ENCODE results near the gene PLA2G4C.

Gene PLA2G4C

GRCh38 chr19:48053856-48054255 lies 56.8 kb downstream of the PLA2G4C start:
- no peak for DNase-seq (ENCODE audit: low spot score)

GRCh38 chr19:48053076-48053475 lies 57.5 kb downstream of the PLA2G4C start:
- DNase-seq (ENCODE audit: low spot score) = no peak

- DNase-seq (ENCODE audit: low spot score) = no peak
These were observed 59.1 kb downstream of the PLA2G4C start for GRCh38 chr19:48051335-48052033.

- DNase-seq (ENCODE audit: low spot score) = no peak
These were observed 66.1 kb downstream of the PLA2G4C start for GRCh38 chr19:48044561-48044960.

GRCh38 chr19:48043675-48044258 lies 66.8 kb downstream of the PLA2G4C start, which contains the start of gene CABP5:
TSS of gene CABP5 (minus strand) at chr19:48044079. CDS start at chr19:48043922, 157 bp downstream.
- DNase-seq (ENCODE audit: low spot score) = no peak

- no peak for DNase-seq (ENCODE audit: low spot score)
These were observed 68.6 kb downstream of the PLA2G4C start for GRCh38 chr19:48041877-48042580.

- DNase-seq (ENCODE audit: low spot score) = no peak
These were observed 73.9 kb downstream of the PLA2G4C start for GRCh38 chr19:48036765-48037164.

GRCh38 chr19:48033604-48034003 lies 77.0 kb downstream of the PLA2G4C start:
- no peak for DNase-seq (ENCODE audit: low spot score)

- no peak for DNase-seq (ENCODE audit: low spot score)
These were observed 80.5 kb downstream of the PLA2G4C start for GRCh38 chr19:48030073-48030472.

- DNase-seq (ENCODE audit: low spot score) = no peak
These were observed 81.2 kb downstream of the PLA2G4C start for GRCh38 chr19:48029431-48029830.

- no peak for DNase-seq (ENCODE audit: low spot score)
These were observed 85.1 kb downstream of the PLA2G4C start for GRCh38 chr19:48025480-48025879.

GRCh38 chr19:48023518-48023917 lies 87.1 kb downstream of the PLA2G4C start:
- no peak for DNase-seq (ENCODE audit: low spot score)

- no peak for DNase-seq (ENCODE audit: low spot score)
These were observed 87.6 kb downstream of the PLA2G4C start for GRCh38 chr19:48023011-48023410.

GRCh38 chr19:48020686-48021085 lies 89.9 kb downstream of the PLA2G4C start:
- DNase-seq (ENCODE audit: low spot score) = no peak

GRCh38 chr19:48010932-48011758 lies 99.5 kb downstream of the PLA2G4C start:
- no peak for DNase-seq (ENCODE audit: low spot score)

- no peak for DNase-seq (ENCODE audit: low spot score)
These were observed 103.9 kb downstream of the PLA2G4C start for GRCh38 chr19:48006762-48007161.

GRCh38 chr19:48004236-48004635 lies 106.4 kb downstream of the PLA2G4C start:
- DNase-seq (ENCODE audit: low spot score) = no peak

- no peak for DNase-seq (ENCODE audit: low spot score)
These were observed 109.8 kb downstream of the PLA2G4C start for GRCh38 chr19:48000846-48001245.

- no peak for DNase-seq (ENCODE audit: low spot score)
These were observed 111.8 kb downstream of the PLA2G4C start for GRCh38 chr19:47998800-47999199.

Data from hematopoietic multipotent progenitor cell treated with erythropoietin and hydrocortisone succinate and interleukin-3 and kit ligand, for 15 days (in vitro differentiated cells).